HepG2 (cell line): ENCODE results near the gene DGCR6L. TPM values are rescaled to one million over a fixed set of nuclear protein-coding genes. Genes with fewer than 3 reads are reported as not detected.

Source experiments
- CEBPZ ChIP-seq: IDR thresholded peaks from 2 replicates; pipeline ENCODE4 v1.6.1; 2012; ENCODE audit warnings: low read length, improper control_type of control experiment
- FLYWCH1 ChIP-seq: sonication (generic); formaldehyde crosslinking; IDR thresholded peaks from 2 replicates; pipeline ENCODE4 v1.8.1; 2023; ENCODE audit warnings: mild to moderate bottlenecking, missing genetic modification reagents
- MAX ChIP-seq: IDR thresholded peaks from 2 replicates; pipeline ENCODE4 v1.6.1; 2012; ENCODE audit warnings: inconsistent platforms
- NFKB2 ChIP-seq: sonication (generic); formaldehyde crosslinking; IDR thresholded peaks from 2 replicates; pipeline ENCODE4 v1.4.0; 2020; ENCODE audit warnings: missing genetic modification reagents, borderline replicate concordance
- SIN3B ChIP-seq: fragments of 150-350 bp; IDR thresholded peaks from 2 replicates; pipeline ENCODE4 v1.6.1; 2014; ENCODE audit warnings: low read length
- ZBTB37 ChIP-seq: sonication (generic); formaldehyde crosslinking; IDR thresholded peaks from 2 replicates; pipeline ENCODE4 v1.4.0; 2020; ENCODE audit warnings: mild to moderate bottlenecking, missing genetic modification reagents
- ZBTB38 ChIP-seq: sonication (generic); formaldehyde crosslinking; IDR thresholded peaks from 2 replicates; pipeline ENCODE4 v1.5.1; 2020; ENCODE audit warnings: mild to moderate bottlenecking, missing genetic modification reagents
- ZNF142 ChIP-seq: sonication (generic); formaldehyde crosslinking; IDR thresholded peaks from 2 replicates; pipeline ENCODE4 v1.4.0; 2020; ENCODE audit warnings: missing genetic modification reagents
- ZNF234 ChIP-seq: sonication (generic); formaldehyde crosslinking; conservative IDR thresholded peaks from 2 replicates; pipeline ENCODE4 v1.5.1; 2020; ENCODE audit warnings: mild to moderate bottlenecking, missing genetic modification reagents
- ZNF570 ChIP-seq: sonication (generic); formaldehyde crosslinking; IDR thresholded peaks from 2 replicates; pipeline ENCODE4 v1.4.0; 2020; ENCODE audit warnings: mild to moderate bottlenecking, missing genetic modification reagents, borderline replicate concordance
- ZNF619 ChIP-seq: sonication (generic); formaldehyde crosslinking; IDR thresholded peaks from 2 replicates; pipeline ENCODE4 v1.4.0; 2020; ENCODE audit warnings: mild to moderate bottlenecking, missing genetic modification reagents
- polyA plus RNA-seq, 8 experiments: library from polyadenylated mRNA; depleted of rRNA in 3 of 8; stranded (reverse) in 7 of 8; unstranded in 1 of 8; fragments of >200 nt; fragmentation: Illumina TruSeq in 4 of 8; extraction: Trizol in 4 of 8; gene quantifications; 2 replicates each; pipeline versions ENCODE4 v1.2.1 to v1.2.3, GENCODE V29; 2011 to 2016; ENCODE audit warnings: low read depth in 4 of 8, missing spikeins in 1 of 8, mixed read lengths in 1 of 8; ENCODE audit not compliant: insufficient read depth in 1 of 8
- total RNA-seq, 5 experiments: library from RNA; depleted of rRNA; stranded (reverse); fragments of >200 nt; fragmentation: Illumina TruSeq; extraction: Trizol; gene quantifications; 2 replicates each; pipeline ENCODE4 v1.2.3, GENCODE V29; 2016; ENCODE audit warnings: low read depth in 1 of 5
- TF ChIP-seq, protein P1 (sequence below): IDR thresholded peaks from 2 replicates; pipeline ENCODE4 v1.6.1; 2016; ENCODE audit warnings: mild to moderate bottlenecking, missing biosample characterization, missing genetic modification reagents
- TF ChIP-seq, protein P2 (sequence below): sonication (generic); formaldehyde crosslinking; IDR thresholded peaks from 2 replicates; pipeline ENCODE4 v1.8.1; 2023; ENCODE audit warnings: mild to moderate bottlenecking, moderate library complexity, missing genetic modification reagents
- TF ChIP-seq, protein P3 (sequence below): sonication (generic); formaldehyde crosslinking; IDR thresholded peaks from 2 replicates; pipeline ENCODE4 v1.5.1; 2020; ENCODE audit warnings: missing genetic modification reagents, mild to moderate bottlenecking, borderline replicate concordance

DGCR6L gene
- total and polyA plus RNA-seq, 2 of the 13 experiments (the other 11 are each of a cell fraction or from before 2014, with no cell fraction given): 17.5 to 35.3 TPM

GRCh38 chr22:20319041-20319744, 667 bp downstream of the DGCR6L start (continued):
- TF ChIP-seq ZNF142 (peak; percentile 30; the same call in 1 of the 2 replicates), SIN3B (no peak), MAX (peak; percentile 52), ZNF619 (CRISPR knock-in tag) (no peak), ZNF234 (CRISPR knock-in tag) (0 out of 2 replicates have a peak, but pooled peaks have one; percentile 85), CEBPZ (no peak), ZBTB38 (CRISPR knock-in tag) (no peak), NFKB2 (CRISPR knock-in tag) (0 out of 2 replicates have a peak, but pooled peaks have one; percentile 8), FLYWCH1 (CRISPR knock-in tag) (no peak), ZBTB37 (CRISPR knock-in tag) (no peak), ZNF570 (CRISPR knock-in tag) (0 out of 2 replicates have a peak, but pooled peaks have one; percentile 36)
- TF ChIP-seq, protein P1, sequence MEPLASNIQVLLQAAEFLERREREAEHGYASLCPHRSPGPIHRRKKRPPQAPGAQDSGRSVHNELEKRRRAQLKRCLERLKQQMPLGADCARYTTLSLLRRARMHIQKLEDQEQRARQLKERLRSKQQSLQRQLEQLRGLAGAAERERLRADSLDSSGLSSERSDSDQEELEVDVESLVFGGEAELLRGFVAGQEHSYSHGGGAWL: 0 out of 2 replicates have a peak, but pooled peaks have one; percentile 6
- TF ChIP-seq, protein P2, sequence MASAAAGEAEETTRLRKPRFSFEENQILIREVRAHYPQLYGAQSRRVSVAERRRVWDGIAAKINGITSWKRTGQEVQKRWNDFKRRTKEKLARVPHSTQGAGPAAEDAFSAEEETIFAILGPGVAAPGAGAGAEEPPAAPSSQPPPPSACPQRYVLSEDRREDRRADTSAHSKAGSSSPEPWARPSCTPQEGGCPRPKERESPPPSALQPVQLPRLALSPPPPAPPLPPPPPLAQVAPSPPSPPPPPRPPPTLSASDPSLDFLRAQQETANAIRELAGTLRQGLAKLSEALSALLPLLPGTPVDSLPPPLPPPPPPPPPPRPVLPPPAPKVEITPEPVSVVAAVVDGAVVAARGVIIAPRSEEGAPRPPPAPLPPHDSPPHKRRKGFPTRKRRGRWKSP (CRISPR knock-in tag): peak; percentile 42; the same call in 1 of the 2 replicates
- TF ChIP-seq, protein P3, sequence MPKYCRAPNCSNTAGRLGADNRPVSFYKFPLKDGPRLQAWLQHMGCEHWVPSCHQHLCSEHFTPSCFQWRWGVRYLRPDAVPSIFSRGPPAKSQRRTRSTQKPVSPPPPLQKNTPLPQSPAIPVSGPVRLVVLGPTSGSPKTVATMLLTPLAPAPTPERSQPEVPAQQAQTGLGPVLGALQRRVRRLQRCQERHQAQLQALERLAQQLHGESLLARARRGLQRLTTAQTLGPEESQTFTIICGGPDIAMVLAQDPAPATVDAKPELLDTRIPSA (CRISPR knock-in tag): 0 out of 2 replicates have a peak, but pooled peaks have one; percentile 10
